SU-DHL-6 (cell line): Measurements from ENCODE around the gene ZPBP2.

ENCODE experiments used
- CTCF ChIP-seq: fragments of 200-600 bp; sonication (generic); IDR thresholded peaks from one replicate; pipeline ENCODE4 v1.5.1; 2017; ENCODE audit warnings: antibody characterized with exemption, mild to moderate bottlenecking, low read length, moderate library complexity; ENCODE audit not compliant: insufficient read depth, poor library complexity, severe bottlenecking
- EZH2phosphoT487 ChIP-seq: fragments of 200-600 bp; sonication (generic), shearing (Covaris generic); conservative IDR thresholded peaks from 2 replicates; pipeline ENCODE4 v1.6.1; 2018; ENCODE audit warnings: mild to moderate bottlenecking, antibody characterized with exemption, low read length, moderate library complexity, mixed read lengths

GRCh38 chr17:39919087-39919683 lies 51.2 kb downstream of the ZPBP2 start:
- TF ChIP-seq CTCF, result no peak
- no peak for TF ChIP-seq EZH2phosphoT487
